Ovary (tissue), 3 donors: ENCODE data around the gene TNKS1BP1.

Experiments used
- CTCF ChIP-seq, 3 donors: fragments of 450-650 bp in 2 of 3; fragments of 200-600 bp in 1 of 3; IDR thresholded peaks; one replicate each; pipeline versions ENCODE4 v1.5.1 to v1.8.0; 2016 to 2022; ENCODE audit warnings: antibody characterized with exemption in 3 of 3, mild to moderate bottlenecking in 1 of 3
- EP300 ChIP-seq: sonication (generic); formaldehyde crosslinking; IDR thresholded peaks from one replicate; pipeline ENCODE4 v1.6.1; 2017; ENCODE audit warnings: antibody characterized with exemption
- POLR2A ChIP-seq: fragments of 450-650 bp; IDR thresholded peaks from one replicate; pipeline ENCODE4 v1.6.1; 2017; ENCODE audit warnings: antibody characterized with exemption, mild to moderate bottlenecking, moderate library complexity
- donor health status: DM: no; HTN: no; CAD: no.

- no peak for TF ChIP-seq CTCF (IDR thresholded peaks at IDR 0.05)
- TF ChIP-seq POLR2A: no peak
- no peak for TF ChIP-seq EP300
These were observed 49.8 kb downstream of the TNKS1BP1 start for GRCh38 chr11:57274904-57275498.
